Suprapubic skin (tissue), 4 donors: ENCODE data around the gene PPM1A. TPM values are rescaled to one million over a fixed set of nuclear protein-coding genes. Genes with fewer than 3 reads are reported as not detected.

Source experiments
- DNase-seq, 2 donors: peaks; one replicate each; pipeline ENCODE4 v3.0.0-alpha.2; 2019; ENCODE audit warnings: low spot score in 2 of 2
- H3K27ac ChIP-seq: fragments of 200-600 bp; sonication (generic); one replicate; pipeline ENCODE4 v1.5.1; 2019
- H3K27me3 ChIP-seq: fragments of 200-600 bp; sonication (generic); one replicate; pipeline ENCODE4 v1.5.1; 2019
- H3K36me3 ChIP-seq: fragments of 200-600 bp; sonication (generic); one replicate; pipeline ENCODE4 v1.5.1; 2019
- H3K4me1 ChIP-seq: fragments of 200-600 bp; sonication (generic); one replicate; pipeline ENCODE4 v1.5.1; 2019
- H3K4me3 ChIP-seq: fragments of 200-600 bp; sonication (generic); one replicate; pipeline ENCODE4 v1.5.1; 2019; ENCODE audit warnings: mild to moderate bottlenecking
- H3K9me3 ChIP-seq: fragments of 200-600 bp; sonication (generic); one replicate; pipeline ENCODE4 v1.5.1; 2019
- EP300 ChIP-seq: sonication (generic); formaldehyde crosslinking; IDR thresholded peaks from one replicate; pipeline ENCODE4 v1.6.1; 2017; ENCODE audit warnings: antibody characterized with exemption
- POLR2A ChIP-seq, 2 donors: fragments of 450-650 bp; IDR thresholded peaks; one replicate each; pipeline ENCODE4 v1.6.1; 2017; ENCODE audit warnings: antibody characterized with exemption in 2 of 2, mild to moderate bottlenecking in 2 of 2, moderate library complexity in 2 of 2
- POLR2AphosphoS5 ChIP-seq, 3 donors: sonication (generic); formaldehyde crosslinking; IDR thresholded peaks; one replicate each; pipeline ENCODE4 v1.6.1; 2017; ENCODE audit warnings: antibody characterized with exemption in 3 of 3
- WGBS: methylation state at CpG from one replicate; pipeline ENCODE4 v1.1.5; 2018; 5-methylcytosine and 5-hydroxymethylcytosine counted together
- total RNA-seq, 4 donors: library from RNA; depleted of rRNA; stranded (reverse); fragments of >200 nt; gene quantifications; one replicate each; pipeline ENCODE4 v1.1.0, GENCODE V29; 2016
- TF ChIP-seq, protein P1 (sequence below), 2 donors: fragments of 200-600 bp in 1 of 2; fragments of 450-650 bp in 1 of 2; sonication (generic) in 1 of 2; IDR thresholded peaks; one replicate each; pipeline ENCODE4 v1.5.1; 2016 to 2019; ENCODE audit warnings: antibody characterized with exemption in 2 of 2, mild to moderate bottlenecking in 1 of 2, moderate library complexity in 1 of 2

The PPM1A gene
- total RNA-seq, 4 donors from 2014 or later: 29.7 to 58.4 (median 43.5) TPM

DNA sequence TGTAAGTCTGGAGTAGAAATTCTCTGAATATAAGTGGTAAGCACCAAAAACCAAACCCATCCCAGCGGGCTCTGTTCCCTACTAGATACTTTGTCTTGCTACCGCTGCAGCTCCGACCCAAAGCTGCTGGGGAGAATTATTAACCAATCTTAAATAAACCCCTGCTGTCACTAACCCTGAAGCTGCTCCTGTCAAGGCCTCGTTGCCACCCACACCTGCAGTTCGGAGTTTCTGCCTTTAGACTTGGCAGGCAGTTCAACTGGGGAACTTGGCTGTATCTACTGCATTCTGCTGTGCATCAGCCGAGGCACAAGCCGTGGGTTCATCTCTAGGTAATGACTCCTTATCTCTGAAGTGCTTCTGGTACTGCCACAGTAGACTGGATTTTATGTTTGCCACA, 55.5 kb downstream of the PPM1A start:
- DNase-seq: no peak
- Histone ChIP-seq H3K4me1 (no peaks in the 10 kb centered on the region), H3K36me3 (no peaks in the 10 kb centered on the region), H3K27me3 (no peaks in the 10 kb centered on the region), H3K9me3 (no peaks in the 10 kb centered on the region), H3K4me3 (no peak overlapping the region), H3K27ac (no peak overlapping the region)
- TF ChIP-seq, protein P1, sequence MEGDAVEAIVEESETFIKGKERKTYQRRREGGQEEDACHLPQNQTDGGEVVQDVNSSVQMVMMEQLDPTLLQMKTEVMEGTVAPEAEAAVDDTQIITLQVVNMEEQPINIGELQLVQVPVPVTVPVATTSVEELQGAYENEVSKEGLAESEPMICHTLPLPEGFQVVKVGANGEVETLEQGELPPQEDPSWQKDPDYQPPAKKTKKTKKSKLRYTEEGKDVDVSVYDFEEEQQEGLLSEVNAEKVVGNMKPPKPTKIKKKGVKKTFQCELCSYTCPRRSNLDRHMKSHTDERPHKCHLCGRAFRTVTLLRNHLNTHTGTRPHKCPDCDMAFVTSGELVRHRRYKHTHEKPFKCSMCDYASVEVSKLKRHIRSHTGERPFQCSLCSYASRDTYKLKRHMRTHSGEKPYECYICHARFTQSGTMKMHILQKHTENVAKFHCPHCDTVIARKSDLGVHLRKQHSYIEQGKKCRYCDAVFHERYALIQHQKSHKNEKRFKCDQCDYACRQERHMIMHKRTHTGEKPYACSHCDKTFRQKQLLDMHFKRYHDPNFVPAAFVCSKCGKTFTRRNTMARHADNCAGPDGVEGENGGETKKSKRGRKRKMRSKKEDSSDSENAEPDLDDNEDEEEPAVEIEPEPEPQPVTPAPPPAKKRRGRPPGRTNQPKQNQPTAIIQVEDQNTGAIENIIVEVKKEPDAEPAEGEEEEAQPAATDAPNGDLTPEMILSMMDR (IDR thresholded peaks at IDR 0.05): no peak
- TF ChIP-seq EP300 (no peak), POLR2AphosphoS5 (IDR thresholded peaks at IDR 0.05) (no peak), POLR2A (IDR thresholded peaks at IDR 0.05) (no peak)
- 77% methylated on average over 7 of the region's 7 CpGs for WGBS

GRCh38 chr14:60309867-60310552, 61.0 kb downstream of the PPM1A start:
- 65% methylated on average over 3 of the region's 3 CpGs for WGBS
- H3K36me3 ChIP-seq: no peaks in the 10 kb centered on the region
- no peak overlapping the region for H3K4me3 ChIP-seq
- no peak for DNase-seq
- no peaks in the 10 kb centered on the region for H3K4me1 ChIP-seq
- no peaks in the 10 kb centered on the region for H3K9me3 ChIP-seq
- no peaks in the 10 kb centered on the region for H3K27me3 ChIP-seq
- no peak overlapping the region for H3K27ac ChIP-seq
- TF ChIP-seq, protein P1 (IDR thresholded peaks at IDR 0.05): no peak
- no peak for TF ChIP-seq POLR2A (IDR thresholded peaks at IDR 0.05)
- TF ChIP-seq EP300: no peak
- no peak for TF ChIP-seq POLR2AphosphoS5 (IDR thresholded peaks at IDR 0.05)

- Histone ChIP-seq H3K27me3 (no peaks in the 10 kb centered on the region), H3K27ac (no peak overlapping the region), H3K4me1 (no peaks in the 10 kb centered on the region), H3K36me3 (no peaks in the 10 kb centered on the region), H3K4me3 (no peak overlapping the region), H3K9me3 (no peaks in the 10 kb centered on the region)
- no peak for DNase-seq
- 30% methylated on average over 4 of the region's 4 CpGs for WGBS
- TF ChIP-seq POLR2AphosphoS5 (IDR thresholded peaks at IDR 0.05): no peak
- TF ChIP-seq, protein P1 (IDR thresholded peaks at IDR 0.05): no peak
- TF ChIP-seq EP300: no peak
Observed at GRCh38 chr14:60311417-60311816, 62.4 kb downstream of the PPM1A start.

DNA sequence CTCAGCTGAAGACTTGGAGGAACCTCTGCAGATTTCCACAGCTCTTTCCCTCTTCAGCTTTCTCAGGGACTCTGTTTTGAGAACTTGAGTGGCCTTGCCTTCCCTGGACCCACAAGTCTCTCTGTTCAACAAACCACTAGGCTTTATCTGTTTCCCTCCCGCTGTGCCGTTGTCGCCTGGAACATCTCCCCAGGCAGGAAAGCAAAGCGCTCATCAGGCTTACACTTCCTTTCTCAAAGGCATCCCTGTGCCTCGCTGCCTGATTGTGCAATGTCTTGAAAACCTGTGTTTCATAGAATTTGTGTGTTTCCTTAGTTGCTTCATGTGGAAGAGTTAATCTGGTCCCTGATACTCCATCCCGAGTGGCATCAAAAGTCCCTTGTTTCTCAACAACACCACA, 64.1 kb downstream of the PPM1A start:
- no peak for DNase-seq
- no peaks in the 10 kb centered on the region for H3K36me3 ChIP-seq
- no peaks in the 10 kb centered on the region for H3K4me1 ChIP-seq
- 80% methylated on average over 6 of the region's 6 CpGs for WGBS
- TF ChIP-seq, protein P1 (IDR thresholded peaks at IDR 0.05): no peak
- TF ChIP-seq POLR2A (IDR thresholded peaks at IDR 0.05): no peak
- no peak for TF ChIP-seq EP300
- no peak for TF ChIP-seq POLR2AphosphoS5 (IDR thresholded peaks at IDR 0.05)
- H3K4me3 ChIP-seq: no peak overlapping the region
- no peaks in the 10 kb centered on the region for H3K27me3 ChIP-seq
- no peak overlapping the region for H3K27ac ChIP-seq
- H3K9me3 ChIP-seq: no peaks in the 10 kb centered on the region

- WGBS: 71% methylated on average over 8 of the region's 8 CpGs
- no peak overlapping the region for H3K27ac ChIP-seq
- no peak overlapping the region for H3K4me3 ChIP-seq
- no peaks in the 10 kb centered on the region for H3K4me1 ChIP-seq
- no peak for DNase-seq
- TF ChIP-seq POLR2A (IDR thresholded peaks at IDR 0.05) (no peak), EP300 (no peak), POLR2AphosphoS5 (IDR thresholded peaks at IDR 0.05) (no peak)
- TF ChIP-seq, protein P1 (IDR thresholded peaks at IDR 0.05): no peak
- no peaks in the 10 kb centered on the region for H3K9me3 ChIP-seq
- H3K27me3 ChIP-seq: peaks cover 1% of the 10 kb centered on the region
- no peaks in the 10 kb centered on the region for H3K36me3 ChIP-seq
Observed at GRCh38 chr14:60315196-60315990, 66.4 kb downstream of the PPM1A start.
